Measurements from ENCODE around the gene GFPT1.

DNA sequence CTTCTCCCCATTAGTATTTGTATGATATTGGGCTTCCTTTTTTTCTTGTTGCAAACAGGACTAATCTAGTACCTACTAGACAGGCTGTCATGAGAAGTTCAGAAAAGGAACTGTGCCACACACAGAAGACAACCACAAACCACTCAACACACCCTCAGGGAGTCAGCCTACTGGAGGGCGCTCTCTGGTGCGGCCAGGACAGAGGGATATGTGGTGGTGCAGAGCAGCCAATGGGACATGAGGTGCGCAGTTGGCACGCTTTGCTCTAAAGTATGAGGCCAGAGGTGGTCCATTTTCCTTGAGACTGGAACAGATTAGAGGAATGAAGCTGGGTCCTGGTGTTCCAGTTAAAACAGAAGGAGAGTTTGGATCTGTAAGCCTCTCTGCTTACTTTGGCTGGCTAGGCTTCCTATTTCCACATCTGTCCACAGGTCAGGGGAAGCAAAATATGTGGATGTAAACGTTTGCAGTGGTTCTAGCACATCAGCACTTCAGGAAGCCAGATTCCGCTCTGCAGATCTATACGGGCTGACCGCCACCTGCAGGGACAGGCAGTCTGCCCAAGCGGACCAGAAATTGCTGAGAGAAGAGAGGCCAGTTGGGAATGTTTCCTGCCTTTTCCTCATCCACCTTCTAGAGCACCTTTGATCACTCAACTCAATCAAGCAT is 114.1 kb downstream of the GFPT1 start:
- TF ChIP-seq, protein P1, sequence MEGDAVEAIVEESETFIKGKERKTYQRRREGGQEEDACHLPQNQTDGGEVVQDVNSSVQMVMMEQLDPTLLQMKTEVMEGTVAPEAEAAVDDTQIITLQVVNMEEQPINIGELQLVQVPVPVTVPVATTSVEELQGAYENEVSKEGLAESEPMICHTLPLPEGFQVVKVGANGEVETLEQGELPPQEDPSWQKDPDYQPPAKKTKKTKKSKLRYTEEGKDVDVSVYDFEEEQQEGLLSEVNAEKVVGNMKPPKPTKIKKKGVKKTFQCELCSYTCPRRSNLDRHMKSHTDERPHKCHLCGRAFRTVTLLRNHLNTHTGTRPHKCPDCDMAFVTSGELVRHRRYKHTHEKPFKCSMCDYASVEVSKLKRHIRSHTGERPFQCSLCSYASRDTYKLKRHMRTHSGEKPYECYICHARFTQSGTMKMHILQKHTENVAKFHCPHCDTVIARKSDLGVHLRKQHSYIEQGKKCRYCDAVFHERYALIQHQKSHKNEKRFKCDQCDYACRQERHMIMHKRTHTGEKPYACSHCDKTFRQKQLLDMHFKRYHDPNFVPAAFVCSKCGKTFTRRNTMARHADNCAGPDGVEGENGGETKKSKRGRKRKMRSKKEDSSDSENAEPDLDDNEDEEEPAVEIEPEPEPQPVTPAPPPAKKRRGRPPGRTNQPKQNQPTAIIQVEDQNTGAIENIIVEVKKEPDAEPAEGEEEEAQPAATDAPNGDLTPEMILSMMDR (IDR thresholded peaks at IDR 0.05) = no peak
- TF ChIP-seq POLR2A (IDR thresholded peaks at IDR 0.05) = no peak
